IPS-18a (cell line): Measurements from ENCODE around the gene DDX6.
A peak's percentile ranks its signal among the peaks of the same experiment; 100 is the strongest.
"Not testable (repeated sequence)": the region's sequence is repeated elsewhere in the genome, so short reads cannot be mapped to it uniquely, and the experiment has no call there.

Source experiments
- H3K27ac ChIP-seq: one replicate; pipeline ENCODE4 v1.5.1; 2013; ENCODE audit warnings: low read length
- H3K27me3 ChIP-seq: one replicate; pipeline ENCODE4 v1.6.1; 2013; ENCODE audit warnings: mild to moderate bottlenecking, low read length; ENCODE audit not compliant: control insufficient read depth, insufficient read depth
- H3K36me3 ChIP-seq: one replicate; pipeline ENCODE4 v1.6.1; 2013; ENCODE audit warnings: low read depth, low read length; ENCODE audit not compliant: control insufficient read depth
- H3K4me1 ChIP-seq: one replicate; pipeline ENCODE4 v1.6.1; 2013; ENCODE audit warnings: low read depth, low read length; ENCODE audit not compliant: control insufficient read depth
- H3K4me3 ChIP-seq: one replicate; pipeline ENCODE4 v1.5.1; 2013; ENCODE audit warnings: low read length
- H3K9ac ChIP-seq: one replicate; pipeline ENCODE4 v1.6.1; 2013; ENCODE audit warnings: mild to moderate bottlenecking, low read length, moderate library complexity
- H3K9me3 ChIP-seq: one replicate; pipeline ENCODE4 v1.6.1; 2013; ENCODE audit warnings: low read depth, low read length; ENCODE audit not compliant: control insufficient read depth

Gene DDX6

GRCh38 chr11:118789501-118790356, 1.2 kb downstream of the DDX6 start:
- Histone ChIP-seq H3K36me3 (peaks cover 16% of the 10 kb centered on the region), H3K4me3 (peak overlapping the region; percentile 99), H3K27me3 (no peaks in the 10 kb centered on the region), H3K9ac (peak overlapping the region; percentile 100), H3K4me1 (peaks cover 13% of the 10 kb centered on the region), H3K9me3 (no peaks in the 10 kb centered on the region), H3K27ac (peak overlapping the region; percentile 98)

DNA sequence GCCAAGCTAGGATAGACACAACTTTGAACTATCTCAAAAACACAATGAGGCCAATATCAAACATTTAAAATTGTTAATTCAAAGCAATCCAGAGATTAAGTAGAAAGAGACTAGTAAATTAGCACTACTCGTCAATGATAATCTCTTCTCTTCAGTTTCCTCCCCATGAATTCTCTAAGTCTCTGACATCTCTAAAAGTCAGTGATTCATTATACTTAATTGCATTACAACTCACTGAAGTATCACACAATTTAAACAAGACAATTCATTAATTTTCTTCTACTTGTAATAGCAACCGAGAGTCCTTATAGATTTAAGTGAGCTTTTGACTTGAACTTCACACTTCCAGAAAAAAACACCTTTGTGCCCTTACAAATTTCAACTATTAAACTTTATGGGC, 4.3 kb downstream of the DDX6 start:
- Histone ChIP-seq H3K36me3 (peaks cover 41% of the 10 kb centered on the region), H3K9ac (no peak overlapping the region), H3K27me3 (no peaks in the 10 kb centered on the region), H3K4me1 (no peaks in the 10 kb centered on the region), H3K9me3 (no peaks in the 10 kb centered on the region), H3K27ac (no peak overlapping the region), H3K4me3 (no peak overlapping the region)

GRCh38 chr11:118785362-118785761, 5.6 kb downstream of the DDX6 start:
- Histone ChIP-seq H3K36me3 (peaks cover 51% of the 10 kb centered on the region), H3K9ac (no peak overlapping the region), H3K4me1 (no peaks in the 10 kb centered on the region), H3K9me3 (no peaks in the 10 kb centered on the region), H3K4me3 (no peak overlapping the region), H3K27me3 (no peaks in the 10 kb centered on the region), H3K27ac (no peak overlapping the region)

DNA sequence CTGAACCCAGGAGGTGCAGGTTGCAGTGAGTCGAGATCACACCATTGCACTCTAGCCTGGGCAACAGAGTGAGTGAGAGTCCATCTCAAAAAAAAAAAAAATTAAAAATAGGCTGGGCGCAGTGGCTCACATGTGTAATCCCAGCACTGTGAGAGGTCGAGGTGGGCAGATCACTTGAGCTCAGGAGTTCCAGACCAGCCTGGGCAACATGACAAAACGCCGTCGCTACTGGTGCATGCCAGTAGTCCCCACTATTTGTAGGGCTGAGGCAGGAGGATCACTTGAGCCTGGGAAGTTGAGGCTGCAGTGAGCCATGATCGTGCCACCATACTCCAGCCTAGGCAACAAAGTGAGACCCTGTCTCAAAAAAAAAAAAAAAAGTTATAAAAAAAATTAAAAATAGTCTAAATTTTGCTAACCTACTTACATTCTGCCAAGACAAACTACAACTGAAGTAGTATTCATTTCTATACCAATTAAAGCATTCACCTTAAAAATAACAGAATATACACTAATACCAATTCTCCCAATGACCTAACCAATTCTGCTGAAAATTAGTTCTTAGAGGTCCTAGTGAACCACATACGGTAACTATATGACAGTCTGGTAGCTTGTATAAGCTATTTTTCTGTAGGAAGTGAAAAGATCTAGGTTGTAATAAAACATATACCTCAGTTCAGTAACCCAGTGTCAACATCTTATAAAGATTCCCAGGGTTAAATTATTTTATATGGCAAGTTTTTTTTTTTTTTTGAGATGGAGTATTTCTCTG, 7.1 kb downstream of the DDX6 start:
- Histone ChIP-seq H3K27me3 (no peaks in the 10 kb centered on the region), H3K4me1 (no peaks in the 10 kb centered on the region), H3K4me3 (no peak overlapping the region), H3K9me3 (no peaks in the 10 kb centered on the region), H3K27ac (no peak overlapping the region), H3K9ac (no peak overlapping the region), H3K36me3 (peaks cover 63% of the 10 kb centered on the region)

DNA sequence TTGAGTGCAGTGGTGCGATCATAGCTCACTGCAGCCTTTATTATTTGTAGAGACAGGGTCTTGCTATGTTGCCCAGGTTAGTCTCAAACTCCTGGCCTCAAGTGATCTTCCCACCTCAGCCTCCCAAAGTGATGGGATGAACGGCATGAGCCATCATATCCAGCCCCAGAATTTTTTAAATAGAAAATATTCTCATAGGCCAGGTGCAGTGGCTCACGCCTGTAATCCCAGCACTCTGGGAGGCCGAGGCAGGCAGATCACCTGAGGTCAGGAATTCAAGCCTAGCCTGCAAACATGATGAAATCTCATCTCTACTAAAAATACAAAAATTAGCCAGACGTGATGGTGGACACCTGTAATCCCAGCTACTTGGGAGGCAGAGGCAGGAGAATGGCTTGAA, 7.6 kb downstream of the DDX6 start:
- H3K36me3 ChIP-seq, result peaks cover 69% of the 10 kb centered on the region
- H3K4me3 ChIP-seq, H3K4me1 ChIP-seq, H3K27me3 ChIP-seq, H3K9ac ChIP-seq, H3K27ac ChIP-seq, H3K9me3 ChIP-seq: not testable (repeated sequence)

- H3K9me3 ChIP-seq, result no peaks in the 10 kb centered on the region
- no peaks in the 10 kb centered on the region for H3K27me3 ChIP-seq
- peaks cover 85% of the 10 kb centered on the region for H3K36me3 ChIP-seq
- no peak overlapping the region for H3K9ac ChIP-seq
- no peak overlapping the region for H3K27ac ChIP-seq
- no peaks in the 10 kb centered on the region for H3K4me1 ChIP-seq
- H3K4me3 ChIP-seq, result no peak overlapping the region
Measured at GRCh38 chr11:118778898-118779297, 12.1 kb downstream of the DDX6 start.

- H3K36me3 ChIP-seq, result peaks cover 82% of the 10 kb centered on the region
- H3K4me1 ChIP-seq, result no peaks in the 10 kb centered on the region
- no peaks in the 10 kb centered on the region for H3K27me3 ChIP-seq
- H3K9me3 ChIP-seq, result no peaks in the 10 kb centered on the region
- no peak overlapping the region for H3K27ac ChIP-seq
- no peak overlapping the region for H3K4me3 ChIP-seq
- no peak overlapping the region for H3K9ac ChIP-seq
Measured at GRCh38 chr11:118774032-118774431, 16.9 kb downstream of the DDX6 start.

GRCh38 chr11:118771547-118772288, 19.2 kb downstream of the DDX6 start:
- Histone ChIP-seq H3K36me3 (peaks cover 79% of the 10 kb centered on the region), H3K9ac (no peak overlapping the region), H3K4me3 (no peak overlapping the region), H3K9me3 (no peaks in the 10 kb centered on the region), H3K27ac (no peak overlapping the region), H3K27me3 (no peaks in the 10 kb centered on the region), H3K4me1 (no peaks in the 10 kb centered on the region)

DNA sequence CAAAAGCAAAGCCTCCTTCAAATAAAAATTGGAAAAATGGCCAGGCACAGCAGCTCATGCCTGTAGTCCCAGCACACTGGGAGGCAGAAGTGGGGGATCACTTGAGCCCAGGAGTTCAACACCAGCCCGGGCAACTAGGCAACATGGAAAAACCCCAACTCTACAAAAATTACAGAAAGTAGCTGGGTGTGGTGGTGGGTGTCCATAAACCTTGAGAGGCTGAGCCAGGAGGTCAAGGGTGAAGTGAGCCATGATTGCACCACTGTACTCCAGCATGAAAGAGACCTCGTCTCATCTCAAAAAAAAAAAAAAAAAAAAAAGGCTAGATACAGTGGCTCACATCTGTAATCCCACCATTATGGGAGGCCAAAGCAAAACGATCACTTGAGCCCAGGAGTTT, 22.3 kb downstream of the DDX6 start:
- no peaks in the 10 kb centered on the region for H3K9me3 ChIP-seq
- H3K36me3 ChIP-seq, result peaks cover 76% of the 10 kb centered on the region
- H3K4me3 ChIP-seq, result no peak overlapping the region
- no peak overlapping the region for H3K27ac ChIP-seq
- H3K9ac ChIP-seq, result no peak overlapping the region
- no peaks in the 10 kb centered on the region for H3K27me3 ChIP-seq
- H3K4me1 ChIP-seq, result no peaks in the 10 kb centered on the region

DNA sequence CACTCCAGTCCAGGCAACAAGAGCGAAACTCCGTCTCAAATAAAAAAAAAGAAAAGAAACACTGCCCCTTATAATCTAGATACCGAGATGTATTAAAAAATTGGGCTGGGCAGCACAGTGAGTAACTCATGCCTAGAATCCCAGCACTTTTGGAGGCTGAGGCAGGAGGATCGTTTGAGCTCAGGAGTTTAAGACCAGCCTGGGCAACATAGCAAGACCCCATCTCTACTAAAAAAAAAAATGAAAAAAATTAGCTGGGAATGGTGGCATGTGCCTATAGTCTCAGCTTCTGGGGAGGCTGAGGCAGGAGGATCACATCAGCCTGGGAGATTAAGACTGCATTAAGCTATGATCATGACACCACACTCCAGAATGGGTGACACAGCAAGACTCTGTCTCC, 24.9 kb downstream of the DDX6 start:
- Histone ChIP-seq H3K36me3 (peaks cover 73% of the 10 kb centered on the region), H3K9me3 (no peaks in the 10 kb centered on the region), H3K9ac (no peak overlapping the region), H3K27me3 (no peaks in the 10 kb centered on the region), H3K4me3 (no peak overlapping the region), H3K27ac (no peak overlapping the region), H3K4me1 (no peaks in the 10 kb centered on the region)

DNA sequence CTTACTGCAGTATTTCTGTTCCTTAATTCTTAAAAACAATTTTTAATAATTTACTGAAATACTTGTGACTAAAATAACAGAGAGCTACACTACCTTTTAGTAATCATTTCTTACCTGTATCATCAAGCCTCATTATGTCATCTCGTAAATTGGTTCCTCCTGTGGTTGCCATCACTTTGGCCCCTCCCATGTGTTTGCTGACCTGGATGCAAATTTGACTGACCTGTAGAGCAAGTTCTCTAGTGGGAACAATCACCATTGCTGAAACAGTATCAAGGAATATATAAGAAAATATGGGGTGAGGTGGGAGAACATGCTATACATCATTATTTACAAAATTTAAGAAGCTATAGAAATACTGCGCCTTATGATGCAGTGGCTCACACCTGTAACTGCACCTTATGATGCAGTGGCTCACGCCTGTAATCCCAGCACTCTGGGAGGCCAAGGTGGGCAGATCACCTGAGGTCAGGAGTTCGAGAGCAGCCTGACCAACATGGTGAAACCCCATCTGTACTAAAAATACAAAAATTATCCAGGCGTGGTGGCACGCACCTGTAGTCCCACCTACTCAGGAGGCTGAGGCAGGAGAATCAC, 25.8 kb downstream of the DDX6 start:
- not testable (repeated sequence) for H3K9ac ChIP-seq, H3K4me1 ChIP-seq, H3K27ac ChIP-seq, H3K27me3 ChIP-seq, H3K4me3 ChIP-seq, H3K9me3 ChIP-seq
- H3K36me3 ChIP-seq, result peaks cover 78% of the 10 kb centered on the region
